Endothelial cell of umbilical vein (primary cell): ENCODE results near the gene CCS.

ENCODE experiments used
- CTCF ChIP-seq, 2 donors: IDR thresholded peaks; 1 replicate in 1 of 2; 2 replicates in 1 of 2; pipeline ENCODE4 v1.5.1; 2011; ENCODE audit warnings: low read length in 2 of 2, mild to moderate bottlenecking in 2 of 2, moderate library complexity in 2 of 2, control low read depth in 1 of 2, inconsistent platforms in 1 of 2, low read depth in 1 of 2; ENCODE audit not compliant: insufficient read depth in 1 of 2; ENCODE audit errors: extremely low read depth in 1 of 2
- POLR2A ChIP-seq: IDR thresholded peaks from 2 replicates; pipeline ENCODE4 v1.6.1; 2012; ENCODE audit warnings: low read depth, mild to moderate bottlenecking, control low read depth, low read length

GRCh38 chr11:66555416-66555815, 37.6 kb upstream of the CCS start:
- no peak for TF ChIP-seq POLR2A
- no peak for TF ChIP-seq CTCF (IDR thresholded peaks at IDR 0.05; ENCODE audit: extremely low read depth in 1 of 2, insufficient read depth in 1 of 2, low read depth in 1 of 2, low read length in 2 of 2)
